ENCODE results near the gene SLC30A4. TPM values are rescaled to one million over a fixed set of nuclear protein-coding genes. Genes with fewer than 3 reads are reported as not detected.

Gene SLC30A4
- total RNA-seq, 2 donors from 2014 or later, result 1.3 to 1.6 TPM

- DNase-seq (ENCODE audit: low spot score in 2 of 2) (no peak), ATAC-seq (no peak)
- Mint-ChIP-seq H3K9me3 (peaks cover 0 to under 1% of the 10 kb centered on the region in 2 donors), H3K36me3 (no peaks in the 10 kb centered on the region), H3K27ac (no peak overlapping the region)
Observed at GRCh38 chr15:45469441-45469840, 53.1 kb downstream of the SLC30A4 start.

GRCh38 chr15:45469027-45469426, 53.5 kb downstream of the SLC30A4 start:
- DNase-seq (ENCODE audit: low spot score in 2 of 2), result no peak
- peaks cover 0 to 4% of the 10 kb centered on the region in 2 donors for H3K9me3 Mint-ChIP-seq
- no peaks in the 10 kb centered on the region for H3K36me3 Mint-ChIP-seq
- ATAC-seq, result no peak
- no peak overlapping the region for H3K27ac Mint-ChIP-seq

- peaks cover 0 to 7% of the 10 kb centered on the region in 2 donors for H3K9me3 Mint-ChIP-seq
- DNase-seq (ENCODE audit: low spot score in 2 of 2) (no peak), ATAC-seq (no peak)
- no peaks in the 10 kb centered on the region for H3K36me3 Mint-ChIP-seq
- no peak overlapping the region for H3K27ac Mint-ChIP-seq
Observed at GRCh38 chr15:45468294-45468693, 54.3 kb downstream of the SLC30A4 start.

GRCh38 chr15:45458746-45459403, 63.7 kb downstream of the SLC30A4 start:
- H3K36me3 Mint-ChIP-seq, result no peaks in the 10 kb centered on the region
- peak; percentile 59 to 90 for DNase-seq (ENCODE audit: low spot score in 2 of 2)
- ATAC-seq, result no peak
- H3K9me3 Mint-ChIP-seq, result peaks cover 0 to 1% of the 10 kb centered on the region in 2 donors
- H3K27ac Mint-ChIP-seq, result no peak overlapping the region

GRCh38 chr15:45457641-45458539, 64.7 kb downstream of the SLC30A4 start:
- ATAC-seq (peak; percentile 33 to 66), DNase-seq (ENCODE audit: low spot score in 2 of 2) (peak; percentile 62 to 93)
- Mint-ChIP-seq H3K27ac (peak overlapping the region; percentile 85 to 88), H3K36me3 (no peaks in the 10 kb centered on the region), H3K9me3 (no peaks in the 10 kb centered on the region)

- H3K27ac Mint-ChIP-seq, result peak overlapping the region; percentile 85 to 88
- DNase-seq (ENCODE audit: low spot score in 2 of 2) (peak in 1 of 2 donors; percentile 12), ATAC-seq (peak in 1 of 2 donors; percentile 20)
- peaks cover 0 to 4% of the 10 kb centered on the region in 2 donors for H3K36me3 Mint-ChIP-seq
- peaks cover 0 to 4% of the 10 kb centered on the region in 2 donors for H3K9me3 Mint-ChIP-seq
Observed at GRCh38 chr15:45457220-45457619, 65.3 kb downstream of the SLC30A4 start.

- peaks cover 0 to 4% of the 10 kb centered on the region in 2 donors for H3K9me3 Mint-ChIP-seq
- peak; percentile 59 to 84 for DNase-seq (ENCODE audit: low spot score in 2 of 2)
- peaks cover 0 to 11% of the 10 kb centered on the region in 2 donors for H3K36me3 Mint-ChIP-seq
- peak; percentile 72 to 76 for ATAC-seq
- H3K27ac Mint-ChIP-seq, result peak overlapping the region; percentile 68 to 85
Observed at GRCh38 chr15:45456212-45457106, 66.1 kb downstream of the SLC30A4 start.

GRCh38 chr15:45454814-45455213, 67.7 kb downstream of the SLC30A4 start:
- Mint-ChIP-seq H3K36me3 (peaks cover 0 to 11% of the 10 kb centered on the region in 2 donors), H3K27ac (peak overlapping the region; percentile 82 to 88), H3K9me3 (peaks cover 0 to 4% of the 10 kb centered on the region in 2 donors)
- DNase-seq (ENCODE audit: low spot score in 2 of 2), result peak; percentile 55 to 84
- peak; percentile 60 to 69 for ATAC-seq

- ATAC-seq, result no peak
- peaks cover 0 to 11% of the 10 kb centered on the region in 2 donors for H3K36me3 Mint-ChIP-seq
- DNase-seq (ENCODE audit: low spot score in 2 of 2), result no peak
- H3K27ac Mint-ChIP-seq, result peak overlapping the region in 1 of 2 donors; percentile 65
- H3K9me3 Mint-ChIP-seq, result peaks cover 0 to 4% of the 10 kb centered on the region in 2 donors
Observed at GRCh38 chr15:45451265-45451664, 71.3 kb downstream of the SLC30A4 start.

GRCh38 chr15:45449916-45450867, 72.4 kb downstream of the SLC30A4 start:
- DNase-seq (ENCODE audit: low spot score in 2 of 2), result no peak
- Mint-ChIP-seq H3K9me3 (peaks cover 0 to 4% of the 10 kb centered on the region in 2 donors), H3K36me3 (peaks cover 0 to 11% of the 10 kb centered on the region in 2 donors), H3K27ac (no peak overlapping the region)
- no peak for ATAC-seq

GRCh38 chr15:45449395-45449794, 73.2 kb downstream of the SLC30A4 start:
- DNase-seq (ENCODE audit: low spot score in 2 of 2), result no peak
- Mint-ChIP-seq H3K9me3 (peaks cover 0 to 4% of the 10 kb centered on the region in 2 donors), H3K27ac (no peak overlapping the region), H3K36me3 (peaks cover 0 to 11% of the 10 kb centered on the region in 2 donors)
- ATAC-seq, result no peak

GRCh38 chr15:45448066-45448915, 74.3 kb downstream of the SLC30A4 start:
- H3K36me3 Mint-ChIP-seq, result peaks cover 0 to 11% of the 10 kb centered on the region in 2 donors
- peaks cover 0 to 4% of the 10 kb centered on the region in 2 donors for H3K9me3 Mint-ChIP-seq
- peak in 1 of 2 donors; percentile 58 for DNase-seq (ENCODE audit: low spot score in 2 of 2)
- H3K27ac Mint-ChIP-seq, result no peak overlapping the region
- ATAC-seq, result peak in 1 of 2 donors; percentile 87

- Mint-ChIP-seq H3K27ac (no peak overlapping the region), H3K9me3 (no peaks in the 10 kb centered on the region), H3K36me3 (no peaks in the 10 kb centered on the region)
- ATAC-seq (no peak), DNase-seq (ENCODE audit: low spot score in 2 of 2) (no peak)
Observed at GRCh38 chr15:45443645-45444044, 78.9 kb downstream of the SLC30A4 start.

GRCh38 chr15:45442507-45443135, 79.9 kb downstream of the SLC30A4 start:
- Mint-ChIP-seq H3K36me3 (no peaks in the 10 kb centered on the region), H3K9me3 (no peaks in the 10 kb centered on the region), H3K27ac (no peak overlapping the region)
- ATAC-seq, result no peak
- DNase-seq (ENCODE audit: low spot score in 2 of 2), result no peak

Measured in activated naive CD4-positive, alpha-beta T cell treated with anti-CD3 and anti-CD28 coated beads, Interleukin-2, amount 50 U/mL, for 72 hours (primary cell).